VCaP (cell line): ENCODE measurements around the gene LHX3.

Experiments
- H3K27ac ChIP-seq: fragments of 450-650 bp; 2 replicates; pipeline ENCODE4 v1.5.1; 2017
- CTCF ChIP-seq: fragments of 450-650 bp; conservative IDR thresholded peaks from 2 replicates; pipeline ENCODE4 v1.5.1; 2017; ENCODE audit warnings: mild to moderate bottlenecking, moderate library complexity

The LHX3 gene

DNA sequence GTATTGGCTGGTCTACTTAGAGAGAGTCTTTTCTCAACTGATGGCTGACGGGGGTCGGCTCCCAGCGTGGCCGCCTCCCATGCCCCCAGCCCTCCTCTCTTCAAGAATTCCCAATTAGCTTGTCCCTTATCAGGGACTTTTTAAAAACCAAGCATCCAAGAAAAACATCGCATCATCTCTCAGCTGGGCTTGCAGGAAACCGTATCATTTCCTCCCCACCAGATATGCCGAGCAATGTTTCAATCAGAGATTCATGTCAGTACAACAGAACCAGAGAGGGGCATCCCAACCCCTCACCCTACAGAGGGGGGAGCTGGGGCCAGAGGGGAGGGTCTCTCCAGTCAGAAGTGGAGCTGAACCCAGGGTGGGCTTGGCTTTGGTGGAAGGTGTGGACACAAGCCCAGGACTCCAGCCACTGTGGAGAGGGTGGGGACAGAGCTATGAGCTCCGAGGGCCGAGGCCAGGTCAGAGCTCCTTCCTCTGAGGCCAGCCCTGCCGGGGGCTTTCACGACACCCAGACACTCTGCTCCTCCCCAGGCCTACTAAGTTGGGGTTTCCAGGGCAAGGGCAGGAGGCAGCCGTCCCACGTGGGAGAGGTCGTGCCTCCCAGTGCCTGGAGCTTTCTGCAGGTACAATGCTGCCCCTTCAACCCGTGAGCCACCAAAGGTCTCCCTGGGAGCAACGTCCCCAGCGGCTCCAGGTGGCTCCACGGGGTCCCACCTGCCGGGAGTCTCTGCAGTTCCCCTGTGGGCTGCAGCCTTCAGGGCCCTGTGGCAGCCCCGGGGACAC lies 47.3 kb downstream of the LHX3 start:
- no peak for TF ChIP-seq CTCF
- no peak overlapping the region for H3K27ac ChIP-seq

GRCh38 chr9:136156209-136157120 lies 48.5 kb downstream of the LHX3 start:
- H3K27ac ChIP-seq = no peak overlapping the region

DNA sequence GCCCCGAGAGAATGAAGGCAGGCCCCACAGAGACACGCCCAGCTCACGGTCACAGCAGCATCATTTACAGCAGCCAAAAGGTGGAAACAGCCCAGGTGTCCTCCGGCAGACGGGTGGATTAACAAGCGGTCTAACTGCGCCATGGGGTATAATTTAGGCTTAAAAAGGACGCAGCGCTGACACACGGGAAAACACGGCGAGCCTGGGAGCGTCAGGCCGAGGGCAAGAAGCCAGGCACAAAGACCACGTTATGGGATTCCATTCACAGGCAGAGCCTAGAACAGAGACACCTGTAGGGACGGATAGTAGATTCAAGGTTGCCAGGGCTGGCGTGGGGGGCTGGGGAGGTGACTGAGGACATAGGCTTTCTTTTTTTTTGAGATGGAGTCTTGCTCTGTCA lies 49.4 kb downstream of the LHX3 start:
- H3K27ac ChIP-seq = no peak overlapping the region
- TF ChIP-seq CTCF = no peak

More at GRCh38 chr9:136156209-136157120, 48.5 kb downstream of the LHX3 start:
- TF ChIP-seq CTCF = no peak

GRCh38 chr9:136154943-136155342 lies 50.0 kb downstream of the LHX3 start:
- no peak for TF ChIP-seq CTCF
- no peak overlapping the region for H3K27ac ChIP-seq

DNA sequence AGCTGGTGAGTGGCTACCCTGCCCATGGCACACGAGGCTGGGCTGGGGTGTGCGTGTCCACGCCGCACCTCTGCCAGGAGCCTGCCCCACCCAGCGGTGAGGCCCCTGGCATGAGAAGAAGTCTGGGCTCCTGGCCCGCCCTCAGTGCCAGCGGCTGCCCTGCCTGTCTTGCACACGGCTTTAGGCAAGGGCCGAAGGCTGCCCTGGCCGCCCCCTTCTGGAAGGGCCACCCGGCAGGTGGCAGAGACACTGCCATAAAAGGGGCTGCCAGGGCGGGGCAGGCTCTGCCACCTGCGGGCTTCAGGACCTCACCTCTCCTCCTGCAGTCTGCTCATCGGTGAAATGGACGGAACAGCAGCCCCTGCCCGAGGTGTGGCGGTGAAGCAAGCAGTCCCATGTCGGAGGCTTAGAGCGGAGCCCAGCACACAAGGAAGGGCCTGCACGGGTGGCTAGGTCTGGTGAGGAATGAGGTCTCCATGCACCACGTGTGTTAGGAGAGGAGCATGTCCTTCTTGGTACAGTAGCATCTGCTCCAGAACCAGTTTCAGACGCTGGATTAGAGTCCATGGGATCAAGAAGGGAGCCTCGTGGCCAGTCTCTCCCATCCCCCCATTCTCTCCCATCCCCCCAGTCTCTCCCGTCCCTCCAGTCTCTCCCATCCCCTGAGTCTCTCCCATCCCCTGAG lies 51.4 kb downstream of the LHX3 start:
- no peak overlapping the region for H3K27ac ChIP-seq
- no peak for TF ChIP-seq CTCF

- no peak overlapping the region for H3K27ac ChIP-seq
- no peak for TF ChIP-seq CTCF
Measured at GRCh38 chr9:136152931-136153330, 52.0 kb downstream of the LHX3 start.

DNA sequence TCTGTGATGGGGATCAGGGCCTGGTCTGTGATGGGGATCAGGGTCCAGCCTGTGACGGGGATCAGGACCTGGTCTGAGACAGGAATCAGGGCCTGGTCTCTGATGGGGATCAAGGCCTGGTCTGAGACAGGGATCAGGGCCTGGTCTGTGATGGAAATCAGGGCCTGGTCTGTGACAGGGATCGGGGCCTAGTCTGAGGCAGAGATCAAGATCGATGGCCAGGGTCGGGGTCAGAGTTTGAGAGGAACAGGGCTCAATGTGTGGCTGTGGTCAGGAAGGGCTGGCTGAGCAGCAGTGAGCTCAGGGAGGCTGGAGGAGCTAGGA lies 52.4 kb downstream of the LHX3 start:
- no peak for TF ChIP-seq CTCF

More for the DNA sequence above, 52.4 kb downstream of the LHX3 start:
- H3K27ac ChIP-seq = no peak overlapping the region
